GM19239 (cell line): Measurements from ENCODE around the gene PDGFRB.

ENCODE experiments used
- DNase-seq: peaks from one replicate; pipeline ENCODE4 v3.0.0; 2011; ENCODE audit warnings: low spot score; ENCODE audit not compliant: insufficient read length
- FAIRE-seq: peaks from 2 replicates; lab custom pipeline; 2011; peaks lifted over from hg19 to GRCh38; lab: Jason Lieb, UNC

Gene PDGFRB

DNA sequence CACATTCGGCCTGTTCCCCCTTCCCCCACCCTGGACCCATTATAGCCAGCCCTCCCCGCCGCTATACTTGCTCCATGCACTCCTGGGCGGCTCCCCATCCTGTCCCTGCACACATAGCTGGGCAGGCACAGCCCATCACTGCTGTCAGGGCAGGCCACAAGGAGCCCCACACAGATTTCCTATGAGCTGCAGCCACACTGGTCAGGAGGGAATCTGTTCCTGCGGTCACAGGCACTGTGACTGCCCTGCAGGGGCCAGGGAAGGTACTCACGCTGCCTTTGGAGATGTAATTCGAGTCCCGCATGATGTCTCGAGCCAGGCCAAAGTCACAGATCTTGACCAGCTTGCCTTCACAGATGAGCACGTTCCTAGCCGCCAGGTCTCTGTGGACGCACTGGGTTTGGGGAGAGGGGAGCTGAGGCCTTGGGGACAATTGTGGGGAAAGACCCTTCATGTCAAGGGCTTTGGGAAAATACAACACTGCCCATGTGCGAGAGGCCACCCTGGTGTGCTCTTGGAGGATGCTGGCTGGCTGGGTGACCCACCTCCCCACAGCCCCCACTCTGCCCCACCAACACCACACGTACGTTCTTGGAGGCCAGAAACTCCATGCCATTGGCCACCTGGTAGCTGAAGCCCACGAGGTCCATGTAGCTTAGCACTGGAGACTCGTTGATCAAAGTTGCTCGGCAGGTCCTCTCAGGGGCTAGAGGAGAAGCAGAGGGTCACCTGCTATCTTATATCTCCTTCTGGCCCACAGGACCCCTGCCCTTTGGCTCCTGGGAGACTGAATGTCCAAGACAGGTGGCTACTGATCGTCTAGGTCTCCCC lies 34.8 kb downstream of the PDGFRB start:
- DNase-seq (no peak), FAIRE-seq (no peak)

GRCh38 chr5:150120062-150120441 lies 35.6 kb downstream of the PDGFRB start:
- DNase-seq (no peak), FAIRE-seq (no peak)

DNA sequence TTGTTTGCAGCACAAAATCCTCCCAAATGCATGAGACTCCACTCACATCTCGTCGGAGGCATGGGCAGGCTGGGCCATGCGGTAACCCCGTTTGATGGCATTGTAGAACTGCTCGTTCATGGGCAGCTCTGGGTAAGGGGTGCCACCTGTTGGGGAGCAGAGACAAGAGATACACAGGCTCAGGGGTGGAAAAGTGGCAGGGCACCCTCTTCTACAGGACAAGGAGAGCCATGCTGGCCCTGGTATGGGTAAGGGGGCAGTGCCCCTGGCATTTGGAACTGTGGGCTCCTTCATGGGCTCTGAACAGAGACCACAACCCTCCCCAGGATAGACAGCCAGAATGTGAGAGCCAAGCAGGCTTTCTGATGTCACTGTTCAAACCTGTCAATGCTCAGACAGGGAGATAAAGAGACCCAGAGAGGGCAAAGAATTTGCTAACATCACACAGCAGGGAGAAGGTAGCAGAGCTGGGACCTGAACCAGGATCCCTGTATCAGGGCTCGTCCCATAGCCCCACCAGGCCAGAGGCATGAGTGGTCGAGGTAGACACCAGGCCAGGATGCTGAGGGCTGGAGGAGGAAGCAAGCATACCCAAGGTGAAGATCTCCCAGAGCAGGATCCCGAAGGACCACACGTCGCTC lies 36.1 kb downstream of the PDGFRB start:
- FAIRE-seq (no peak), DNase-seq (no peak)

- FAIRE-seq (no peak), DNase-seq (no peak)
Measured at GRCh38 chr5:150118561-150119229, 37.0 kb downstream of the PDGFRB start.

GRCh38 chr5:150117945-150118560 lies 37.6 kb downstream of the PDGFRB start:
- DNase-seq, result no peak

GRCh38 chr5:150116667-150117400 lies 38.8 kb downstream of the PDGFRB start:
- FAIRE-seq, result no peak

More at GRCh38 chr5:150117945-150118560, 37.6 kb downstream of the PDGFRB start:
- no peak for FAIRE-seq

DNA sequence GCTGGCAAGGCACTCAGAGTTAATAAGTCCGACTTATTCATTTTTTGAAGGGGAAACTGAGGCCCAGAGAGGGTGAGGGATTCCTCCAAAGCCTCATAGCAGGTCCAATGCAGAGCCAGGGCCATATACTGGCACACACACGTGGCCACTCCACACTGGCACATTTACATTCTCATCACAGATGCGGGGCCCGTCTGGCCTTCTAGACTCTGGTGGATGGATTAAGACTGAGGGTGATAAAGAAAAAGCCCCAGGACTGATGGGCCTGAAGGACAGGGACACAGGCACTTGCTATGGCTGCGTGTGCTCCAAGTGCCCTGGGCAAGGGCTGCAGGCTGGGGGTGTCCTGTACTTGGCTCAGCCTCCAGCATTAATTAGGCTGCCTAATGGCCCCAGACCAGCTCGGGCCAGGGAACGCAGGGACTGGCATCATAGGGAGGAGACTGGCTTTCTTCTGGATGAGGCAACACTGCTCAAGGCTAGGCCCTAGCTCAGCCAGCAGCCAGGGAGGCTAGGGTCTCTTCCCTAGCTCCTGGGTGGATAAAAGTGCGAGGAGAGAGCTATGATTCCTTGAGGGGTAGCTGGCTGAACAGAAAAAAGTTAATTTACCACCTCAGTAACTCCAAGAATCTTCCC lies 40.8 kb downstream of the PDGFRB start:
- no peak for FAIRE-seq
- DNase-seq, result no peak

More at GRCh38 chr5:150116667-150117400, 38.8 kb downstream of the PDGFRB start:
- DNase-seq, result no peak

- no peak for DNase-seq
Measured at GRCh38 chr5:150114102-150114641, 41.5 kb downstream of the PDGFRB start.

GRCh38 chr5:150113047-150113744 lies 42.4 kb downstream of the PDGFRB start:
- DNase-seq, result no peak
- no peak for FAIRE-seq

More at GRCh38 chr5:150114102-150114641, 41.5 kb downstream of the PDGFRB start:
- no peak for FAIRE-seq

GRCh38 chr5:150112201-150113046 lies 43.2 kb downstream of the PDGFRB start:
- DNase-seq (no peak), FAIRE-seq (no peak)

DNA sequence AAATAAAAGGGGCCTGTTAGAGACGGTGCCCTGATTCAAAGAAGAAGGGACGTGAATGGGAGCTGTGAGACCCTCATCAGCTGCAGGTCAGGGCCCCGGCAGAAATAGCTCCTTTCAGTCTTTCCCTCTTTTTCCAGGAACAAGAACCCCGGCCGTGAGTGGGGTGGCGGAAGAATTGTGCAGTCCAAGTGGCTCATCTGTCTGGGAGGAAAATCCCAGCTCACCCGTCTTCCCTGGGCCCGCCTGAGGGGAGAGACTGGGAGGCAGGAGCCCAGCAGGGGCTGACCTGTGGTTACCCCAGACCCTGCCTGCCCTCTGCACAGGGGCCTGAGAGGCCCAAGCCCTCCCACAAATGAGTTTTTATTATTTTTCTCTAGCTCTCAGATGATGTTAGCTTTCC lies 44.5 kb downstream of the PDGFRB start:
- no peak for FAIRE-seq
- DNase-seq, result no peak

GRCh38 chr5:150109921-150110320 lies 45.7 kb downstream of the PDGFRB start:
- FAIRE-seq (no peak), DNase-seq (no peak)

- DNase-seq (no peak), FAIRE-seq (no peak)
Measured at GRCh38 chr5:150108711-150109514, 46.7 kb downstream of the PDGFRB start.

- DNase-seq, result no peak
- no peak for FAIRE-seq
Measured at GRCh38 chr5:150107909-150108447, 47.7 kb downstream of the PDGFRB start.

- no peak for DNase-seq
- no peak for FAIRE-seq
Measured at GRCh38 chr5:150106674-150107426, 48.8 kb downstream of the PDGFRB start.
